GOT3 (cell line): ENCODE results near the gene MIS12.
A peak's percentile ranks its signal among the peaks of the same experiment; 100 is the strongest.

ENCODE experiments used
- DNase-seq: peaks from one replicate; lab custom pipeline; 2025; ENCODE audit warnings: mixed read lengths; lab: John Stamatoyannopoulos, UW

Gene MIS12

GRCh38 chr17:5486206-5487124, at the start of gene MIS12:
Gene MIS12 (plus strand): TSS chr17:5486566. CDS start chr17:5488863, 2,297 bp downstream.
- peak; percentile 95 for DNase-seq

- no peak for DNase-seq
Measured at GRCh38 chr17:5437721-5438317, 48.5 kb upstream of the MIS12 start.

- DNase-seq = peak; percentile 84
Measured at GRCh38 chr17:5438716-5439445, 47.5 kb upstream of the MIS12 start, which contains the start of gene C1QBP. Gene C1QBP (minus strand): TSS chr17:5439155. CDS start chr17:5439073, 82 bp downstream.

GRCh38 chr17:5439446-5439764, 47.0 kb upstream of the MIS12 start:
- DNase-seq = no peak

- no peak for DNase-seq
Measured at GRCh38 chr17:5443728-5444127, 42.6 kb upstream of the MIS12 start.

GRCh38 chr17:5444209-5444608, 42.2 kb upstream of the MIS12 start:
- DNase-seq = no peak

GRCh38 chr17:5446786-5447185, 39.6 kb upstream of the MIS12 start:
- DNase-seq = no peak

GRCh38 chr17:5464717-5465507, 21.5 kb upstream of the MIS12 start:
- no peak for DNase-seq

- no peak for DNase-seq
Measured at GRCh38 chr17:5466295-5466694, 20.1 kb upstream of the MIS12 start.

GRCh38 chr17:5467416-5467815, 18.9 kb upstream of the MIS12 start:
- DNase-seq = no peak

GRCh38 chr17:5468075-5468473, 18.3 kb upstream of the MIS12 start:
- DNase-seq = no peak

GRCh38 chr17:5472511-5472910, 13.9 kb upstream of the MIS12 start:
- DNase-seq = no peak

GRCh38 chr17:5473906-5474305, 12.5 kb upstream of the MIS12 start:
- DNase-seq = no peak

GRCh38 chr17:5478992-5479391, 7.4 kb upstream of the MIS12 start:
- DNase-seq = no peak

GRCh38 chr17:5480962-5481361, 5.4 kb upstream of the MIS12 start:
- no peak for DNase-seq

- DNase-seq = no peak
Measured at GRCh38 chr17:5481451-5481850, 4.9 kb upstream of the MIS12 start.

- no peak for DNase-seq
Measured at GRCh38 chr17:5485270-5486205, 828 bp upstream of the MIS12 start, which contains the start of gene DERL2. Gene DERL2 (minus strand): TSS chr17:5486178. CDS start chr17:5486161, 17 bp downstream.

GRCh38 chr17:5488752-5489151, 2.4 kb downstream of the MIS12 start:
- DNase-seq = no peak

GRCh38 chr17:5492970-5493369, 6.6 kb downstream of the MIS12 start:
- DNase-seq = no peak

GRCh38 chr17:5499476-5500231, 13.3 kb downstream of the MIS12 start:
- DNase-seq = no peak
